Tibial nerve (tissue), 4 donors: ENCODE data around the gene PRKAG2.

Experiments used
- EP300 ChIP-seq, 2 donors: sonication (generic); formaldehyde crosslinking; IDR thresholded peaks; one replicate each; pipeline ENCODE4 v1.6.1; 2017; ENCODE audit warnings: antibody characterized with exemption in 2 of 2, mild to moderate bottlenecking in 1 of 2
- POLR2A ChIP-seq, 2 donors: fragments of 450-650 bp; IDR thresholded peaks; one replicate each; pipeline ENCODE4 v1.6.1; 2017; ENCODE audit warnings: antibody characterized with exemption in 2 of 2, mild to moderate bottlenecking in 2 of 2, moderate library complexity in 2 of 2
- TF ChIP-seq, protein P1 (sequence below), 5 experiments: fragments of 200-600 bp in 3 of 5; fragments of 450-650 bp in 2 of 5; sonication (generic) in 3 of 5; IDR thresholded peaks; one replicate each; pipeline ENCODE4 v1.5.1; 2016 to 2019; ENCODE audit warnings: antibody characterized with exemption in 5 of 5, mild to moderate bottlenecking in 3 of 5, moderate library complexity in 2 of 5

DNA sequence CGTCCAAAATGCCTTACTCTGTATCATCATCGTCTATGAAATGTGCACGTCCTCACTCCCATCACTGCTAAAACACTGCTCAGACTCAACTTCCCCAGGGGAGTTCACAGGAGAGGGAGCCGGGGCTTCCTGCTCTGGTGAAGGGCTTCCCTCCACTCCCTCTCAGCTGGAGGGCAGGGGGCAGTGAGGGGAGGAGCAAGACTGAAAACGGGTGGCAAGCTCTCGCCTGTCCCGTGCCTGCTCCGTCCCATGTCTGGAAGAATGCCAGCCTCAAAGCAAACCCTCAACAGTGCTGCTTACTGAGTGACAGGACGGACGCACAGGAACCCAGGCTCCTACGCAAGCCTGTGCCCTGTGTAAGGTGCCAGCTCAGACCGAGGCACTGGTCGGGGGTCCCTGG, 25.1 kb downstream of the PRKAG2 start:
- TF ChIP-seq, protein P1, sequence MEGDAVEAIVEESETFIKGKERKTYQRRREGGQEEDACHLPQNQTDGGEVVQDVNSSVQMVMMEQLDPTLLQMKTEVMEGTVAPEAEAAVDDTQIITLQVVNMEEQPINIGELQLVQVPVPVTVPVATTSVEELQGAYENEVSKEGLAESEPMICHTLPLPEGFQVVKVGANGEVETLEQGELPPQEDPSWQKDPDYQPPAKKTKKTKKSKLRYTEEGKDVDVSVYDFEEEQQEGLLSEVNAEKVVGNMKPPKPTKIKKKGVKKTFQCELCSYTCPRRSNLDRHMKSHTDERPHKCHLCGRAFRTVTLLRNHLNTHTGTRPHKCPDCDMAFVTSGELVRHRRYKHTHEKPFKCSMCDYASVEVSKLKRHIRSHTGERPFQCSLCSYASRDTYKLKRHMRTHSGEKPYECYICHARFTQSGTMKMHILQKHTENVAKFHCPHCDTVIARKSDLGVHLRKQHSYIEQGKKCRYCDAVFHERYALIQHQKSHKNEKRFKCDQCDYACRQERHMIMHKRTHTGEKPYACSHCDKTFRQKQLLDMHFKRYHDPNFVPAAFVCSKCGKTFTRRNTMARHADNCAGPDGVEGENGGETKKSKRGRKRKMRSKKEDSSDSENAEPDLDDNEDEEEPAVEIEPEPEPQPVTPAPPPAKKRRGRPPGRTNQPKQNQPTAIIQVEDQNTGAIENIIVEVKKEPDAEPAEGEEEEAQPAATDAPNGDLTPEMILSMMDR (IDR thresholded peaks at IDR 0.05), result no peak
- TF ChIP-seq POLR2A (IDR thresholded peaks at IDR 0.05), result no peak
- TF ChIP-seq EP300 (IDR thresholded peaks at IDR 0.05), result peak in 1 of 2 donors; percentile 17
